HG03159 (cell line): Measurements from ENCODE around the gene KIFC3.

Experiments used
- ATAC-seq: cut with Tn5 transposase; IDR thresholded peaks from one replicate; pipeline ENCODE4 v1.9.1; 2021; ENCODE audit warnings: mild to moderate bottlenecking, moderate library complexity; ENCODE audit not compliant: unreplicated experiment

KIFC3 gene

DNA sequence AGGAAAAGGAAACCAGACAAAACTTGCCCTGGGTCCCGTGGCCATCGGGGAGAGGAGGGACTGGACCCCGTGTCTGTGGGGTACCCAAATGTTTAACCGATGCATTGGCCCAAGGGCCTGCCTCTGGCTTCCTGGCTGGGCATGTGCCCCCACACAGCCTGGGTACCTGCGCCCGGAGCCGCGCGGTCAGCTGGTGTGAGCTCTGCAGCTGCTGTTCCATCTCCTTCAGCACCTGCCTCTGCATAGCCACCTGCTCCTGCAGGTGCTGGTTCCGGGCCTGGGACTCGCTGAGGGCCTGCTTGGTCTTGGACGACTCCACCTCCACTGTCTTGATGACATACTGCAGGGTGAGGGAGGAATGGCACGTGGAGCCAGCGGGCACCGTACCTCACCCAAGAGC, 31.9 kb downstream of the KIFC3 start:
- no peak for ATAC-seq

DNA sequence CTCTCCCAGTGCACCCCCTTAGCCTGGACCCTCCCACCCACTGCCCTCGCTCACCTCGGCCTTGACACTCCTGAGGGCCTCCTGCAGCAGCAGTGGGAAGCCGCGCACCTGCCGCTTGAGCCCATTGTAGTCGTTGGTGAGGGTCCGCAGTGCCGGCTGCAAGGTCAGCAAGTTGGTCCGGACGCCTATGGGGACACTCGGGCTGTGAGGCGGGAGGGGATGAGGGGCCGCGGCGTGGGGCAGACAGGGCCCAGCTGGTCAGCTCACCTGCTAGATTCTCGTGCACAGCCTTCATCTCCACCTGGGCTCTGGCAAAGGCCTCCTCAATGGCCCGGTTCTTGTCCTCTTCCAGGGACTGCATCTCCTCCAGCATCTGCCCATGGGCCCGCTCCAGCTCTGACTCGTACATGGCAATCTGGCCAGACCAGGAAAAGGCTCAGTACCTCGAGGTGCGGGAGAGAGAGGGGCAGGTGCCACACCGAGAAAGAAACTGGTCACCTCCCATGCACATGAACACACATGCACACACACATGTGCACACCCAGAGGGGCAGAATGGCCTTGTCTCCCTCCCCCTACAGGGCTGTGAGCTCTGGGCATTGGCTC, 32.6 kb downstream of the KIFC3 start:
- no peak for ATAC-seq

DNA sequence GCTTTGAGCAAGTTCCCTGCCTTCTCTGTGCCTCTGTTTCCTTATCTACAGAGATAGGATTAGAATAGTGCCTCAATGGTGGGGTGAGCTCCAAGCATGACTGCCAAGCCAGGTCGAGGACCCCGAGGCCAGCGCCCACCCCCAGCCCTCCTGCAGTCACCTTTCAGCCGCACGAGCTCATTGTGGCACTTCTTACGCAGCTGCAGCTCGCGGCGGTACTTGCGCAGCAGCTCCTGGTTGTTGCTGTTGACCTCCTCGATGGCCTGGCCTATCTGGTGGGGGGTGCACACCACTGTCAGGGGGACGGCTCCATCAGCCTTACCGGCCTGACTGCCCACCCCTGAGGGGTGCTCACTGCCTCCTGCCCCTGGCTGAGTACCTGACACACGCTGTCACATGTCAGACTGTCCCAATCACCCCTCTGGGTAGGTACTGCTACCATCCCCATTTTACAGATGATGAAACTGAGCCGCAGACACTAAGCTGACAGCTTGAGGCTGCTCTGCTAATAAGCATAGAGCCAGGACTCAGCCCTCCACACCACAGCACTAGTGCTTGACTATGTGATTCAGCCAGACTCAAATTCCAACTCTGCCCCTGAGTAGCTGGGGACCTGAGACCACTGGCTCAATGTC, 35.5 kb downstream of the KIFC3 start:
- no peak for ATAC-seq

DNA sequence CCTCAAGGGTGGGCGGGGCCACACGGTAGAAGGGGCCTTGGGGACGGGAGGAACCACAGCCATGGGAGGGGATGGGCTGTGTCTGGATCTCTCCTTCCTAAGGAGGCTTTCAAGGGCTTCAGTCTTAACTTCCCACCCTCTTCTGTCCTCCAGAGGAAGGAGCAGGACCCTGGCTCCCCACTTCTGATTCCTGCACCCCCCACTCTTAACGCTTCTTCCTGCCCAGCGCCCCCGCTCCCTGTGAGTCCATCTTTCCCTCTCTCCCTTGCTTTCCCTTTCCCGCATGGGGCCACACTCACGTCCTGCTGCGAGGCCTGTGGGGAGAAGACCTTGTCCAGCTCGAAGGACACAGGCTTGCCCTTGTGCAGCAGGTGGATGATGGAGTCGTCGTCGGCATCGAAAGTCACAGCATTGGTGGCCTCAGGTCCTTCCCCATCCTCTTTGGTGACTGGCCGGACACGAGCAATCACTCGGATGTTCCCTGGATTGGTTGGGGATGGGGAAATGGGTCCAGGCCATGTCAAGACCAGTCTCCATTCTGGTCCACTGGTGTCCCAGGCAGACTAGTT, 37.0 kb downstream of the KIFC3 start:
- no peak for ATAC-seq

DNA sequence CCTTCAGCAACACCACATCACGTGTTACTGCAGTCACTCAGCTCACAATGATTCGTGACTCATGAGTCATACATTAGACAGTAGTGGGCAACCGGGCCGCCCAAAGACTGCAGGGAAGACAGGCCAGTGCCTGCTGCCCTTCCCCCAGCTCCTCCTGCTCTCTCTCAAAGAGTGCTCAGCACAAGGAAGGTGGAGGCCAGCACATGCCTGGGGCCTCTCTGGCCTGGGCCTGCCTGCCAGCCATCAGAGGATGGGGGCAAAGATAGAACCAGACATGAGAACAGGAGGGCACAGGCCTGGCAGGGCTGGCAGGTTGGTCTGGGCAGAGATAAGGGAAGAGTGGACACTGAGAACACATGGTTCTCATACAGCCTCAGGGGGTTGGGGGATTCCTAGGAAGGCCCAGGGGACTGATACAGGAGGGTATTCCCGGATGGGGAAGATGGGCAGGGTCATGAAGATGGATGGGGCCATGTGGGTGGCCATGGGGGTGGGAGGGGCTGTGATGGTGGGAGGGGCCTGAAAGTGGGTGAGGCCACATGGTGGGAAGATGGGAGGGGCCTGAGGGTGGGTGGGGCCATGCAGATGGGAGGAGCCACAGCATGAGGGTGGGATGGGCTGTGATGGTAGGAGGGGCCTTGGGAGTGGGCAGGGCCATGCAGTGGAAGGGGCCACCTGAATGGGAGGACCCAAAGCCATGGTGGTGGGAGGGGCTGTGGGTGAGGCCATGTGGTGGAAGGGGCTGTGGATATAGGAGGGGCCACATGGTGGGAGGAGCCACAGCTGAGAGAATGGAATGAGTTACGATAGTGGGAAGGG, 37.7 kb downstream of the KIFC3 start:
- ATAC-seq: no peak

DNA sequence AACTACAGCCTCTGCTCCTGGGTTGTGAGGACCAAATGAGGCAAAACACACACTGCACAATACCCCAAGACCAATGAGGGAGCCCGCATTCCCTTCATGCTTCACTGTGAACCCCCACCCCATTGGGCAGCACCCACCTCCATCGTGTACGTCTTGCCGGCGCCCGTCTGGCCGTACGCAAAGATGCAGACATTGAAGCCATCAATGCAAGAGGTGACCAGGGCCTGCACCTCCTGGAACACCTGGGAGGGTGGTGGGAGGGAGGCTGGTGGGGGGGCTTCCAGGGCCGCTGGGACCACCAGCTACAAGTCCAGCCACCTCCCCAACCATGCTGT, 38.3 kb downstream of the KIFC3 start:
- ATAC-seq: no peak

DNA sequence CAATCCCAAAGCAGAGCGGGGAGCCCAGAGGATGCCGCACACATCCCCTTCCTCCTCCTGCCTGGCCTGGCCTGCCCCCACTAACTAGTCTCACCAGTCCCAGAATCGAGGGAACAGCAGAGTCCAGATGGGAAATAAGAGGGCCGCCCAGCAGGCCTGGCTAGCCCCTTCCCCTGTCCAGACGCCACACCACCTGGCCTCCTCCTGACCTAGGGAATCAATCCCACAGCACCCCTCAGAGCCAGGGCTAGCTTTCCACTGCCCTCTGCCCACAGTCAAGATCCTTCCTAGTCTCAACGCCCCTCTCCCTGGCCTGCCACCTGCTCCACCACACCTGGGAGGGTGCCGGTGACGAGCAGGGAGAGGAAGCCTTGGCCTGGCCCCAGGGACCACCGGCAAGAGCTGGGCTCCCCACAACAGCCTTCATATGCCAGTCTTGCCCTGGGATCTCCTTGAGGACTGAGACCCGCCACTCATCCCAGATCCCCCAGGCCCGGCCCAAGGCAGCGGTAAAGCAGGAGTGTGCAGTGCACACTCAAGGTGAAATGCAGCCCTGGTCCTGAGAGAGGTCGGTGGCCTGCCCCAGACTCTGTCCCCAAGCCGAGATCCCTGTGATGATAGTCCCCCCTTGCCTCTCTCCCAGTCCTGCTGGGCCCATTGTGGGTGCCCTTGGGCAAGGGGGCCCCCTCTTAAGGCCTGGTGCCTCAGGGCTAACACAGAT, 38.8 kb downstream of the KIFC3 start:
- no peak for ATAC-seq

DNA sequence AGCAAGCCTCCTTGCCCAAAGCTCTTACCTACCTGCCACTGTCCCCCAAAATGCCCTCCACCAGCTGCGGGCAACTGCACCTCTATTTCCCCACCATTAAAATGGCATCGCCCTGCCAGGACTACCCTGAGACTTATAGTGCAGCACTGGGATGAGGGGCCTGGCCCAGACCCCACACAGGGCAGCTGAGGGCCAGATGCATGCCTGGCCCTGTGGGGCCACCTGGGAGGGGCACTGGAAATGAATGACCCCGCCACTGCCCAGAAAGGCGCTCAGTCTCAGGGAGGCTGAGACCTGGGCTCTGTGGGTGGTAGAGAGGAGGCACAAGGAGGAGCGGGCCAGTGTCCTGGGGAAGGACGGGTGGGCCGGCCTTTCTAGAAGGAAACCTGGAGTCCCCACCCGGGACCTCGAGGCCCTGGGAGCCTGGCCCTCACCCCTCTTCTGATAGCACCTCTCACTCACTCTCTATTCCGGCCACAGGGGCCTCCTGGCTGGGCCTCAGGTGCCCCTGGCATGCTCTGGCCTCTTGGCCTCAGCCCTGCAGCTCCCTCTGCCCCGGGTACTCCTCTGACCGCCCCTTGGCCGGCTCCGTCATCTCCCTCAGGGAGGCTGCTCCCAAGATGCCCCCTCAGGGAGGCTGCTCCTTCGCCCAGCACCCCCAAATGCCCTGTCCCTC, 39.8 kb downstream of the KIFC3 start:
- no peak for ATAC-seq

DNA sequence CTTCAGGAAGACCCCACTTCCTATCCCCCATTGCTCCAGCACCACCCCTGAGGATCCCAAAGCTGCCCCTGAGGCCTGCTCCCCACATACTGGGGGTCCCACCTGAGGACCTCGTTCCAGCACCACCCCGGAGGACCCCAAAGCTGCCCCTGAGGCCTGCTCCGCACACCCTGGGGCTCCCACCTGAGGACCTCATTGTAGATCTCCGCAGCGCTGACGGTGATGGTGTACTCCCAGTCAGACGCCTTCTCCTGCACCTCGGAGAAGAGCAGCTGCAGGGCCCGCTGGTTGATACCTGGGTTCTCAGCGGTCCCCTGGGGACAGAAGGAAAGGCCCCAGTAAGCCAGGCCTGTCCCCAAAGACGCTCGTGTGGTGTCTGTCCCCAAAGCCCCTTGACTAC, 40.3 kb downstream of the KIFC3 start:
- no peak for ATAC-seq

DNA sequence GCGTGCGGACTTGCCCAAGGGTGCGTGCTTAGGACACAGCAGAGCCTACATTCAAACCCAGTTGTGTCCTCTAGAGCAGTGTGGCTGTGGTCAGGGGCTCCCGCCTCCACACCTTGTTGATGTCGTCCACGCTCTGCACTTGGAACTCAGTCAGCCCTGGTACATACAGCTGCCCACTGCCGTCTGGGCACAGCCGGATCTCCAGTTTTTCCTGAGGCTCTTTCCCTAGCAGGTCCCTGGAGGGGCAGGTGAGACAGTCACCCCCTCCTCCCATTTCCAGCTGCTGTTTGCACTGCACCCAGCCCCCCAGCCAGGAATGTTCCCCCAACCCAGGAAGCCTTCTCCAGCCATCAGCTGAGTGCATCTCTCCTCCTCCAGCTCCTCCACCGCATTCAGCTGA, 41.0 kb downstream of the KIFC3 start:
- no peak for ATAC-seq

DNA sequence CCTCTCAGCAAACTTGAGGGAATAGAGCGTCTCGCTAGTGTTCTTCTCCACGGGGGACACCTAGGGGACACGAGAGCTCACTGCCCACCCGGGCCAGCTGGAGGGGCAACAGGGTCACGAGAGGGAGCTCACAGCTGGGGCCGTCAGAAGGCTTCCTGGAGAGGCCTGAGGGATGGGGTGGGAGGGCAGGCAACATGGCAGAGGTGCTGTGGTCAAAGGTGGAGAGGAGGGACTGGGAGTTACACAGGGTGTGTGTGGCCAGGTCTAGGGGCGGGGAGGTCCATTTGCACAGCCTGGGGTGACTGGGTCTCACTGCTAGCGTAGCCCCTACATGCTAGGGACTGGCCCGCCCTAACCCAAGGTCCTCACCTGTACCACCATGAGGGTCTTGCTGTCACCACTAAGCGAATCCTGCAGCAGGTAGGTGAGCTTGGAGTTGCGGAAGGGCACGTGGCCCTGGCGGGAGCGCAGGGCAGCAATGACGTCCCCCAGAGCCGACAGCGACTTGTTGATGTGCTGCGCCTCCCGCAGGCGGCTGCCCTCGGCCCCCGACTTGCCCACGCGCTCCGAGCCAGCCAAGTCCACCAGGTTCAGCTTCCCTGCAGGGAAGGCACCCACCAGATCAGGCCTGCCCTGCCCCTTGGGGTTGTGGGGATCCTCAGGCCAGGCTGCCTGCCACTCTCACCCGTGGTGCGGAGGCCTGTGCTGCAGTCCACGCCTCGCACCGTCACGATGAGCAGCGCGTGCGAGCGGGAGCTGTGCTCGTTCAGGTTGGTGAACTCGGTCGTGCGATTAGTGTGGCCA, 41.7 kb downstream of the KIFC3 start:
- no peak for ATAC-seq

DNA sequence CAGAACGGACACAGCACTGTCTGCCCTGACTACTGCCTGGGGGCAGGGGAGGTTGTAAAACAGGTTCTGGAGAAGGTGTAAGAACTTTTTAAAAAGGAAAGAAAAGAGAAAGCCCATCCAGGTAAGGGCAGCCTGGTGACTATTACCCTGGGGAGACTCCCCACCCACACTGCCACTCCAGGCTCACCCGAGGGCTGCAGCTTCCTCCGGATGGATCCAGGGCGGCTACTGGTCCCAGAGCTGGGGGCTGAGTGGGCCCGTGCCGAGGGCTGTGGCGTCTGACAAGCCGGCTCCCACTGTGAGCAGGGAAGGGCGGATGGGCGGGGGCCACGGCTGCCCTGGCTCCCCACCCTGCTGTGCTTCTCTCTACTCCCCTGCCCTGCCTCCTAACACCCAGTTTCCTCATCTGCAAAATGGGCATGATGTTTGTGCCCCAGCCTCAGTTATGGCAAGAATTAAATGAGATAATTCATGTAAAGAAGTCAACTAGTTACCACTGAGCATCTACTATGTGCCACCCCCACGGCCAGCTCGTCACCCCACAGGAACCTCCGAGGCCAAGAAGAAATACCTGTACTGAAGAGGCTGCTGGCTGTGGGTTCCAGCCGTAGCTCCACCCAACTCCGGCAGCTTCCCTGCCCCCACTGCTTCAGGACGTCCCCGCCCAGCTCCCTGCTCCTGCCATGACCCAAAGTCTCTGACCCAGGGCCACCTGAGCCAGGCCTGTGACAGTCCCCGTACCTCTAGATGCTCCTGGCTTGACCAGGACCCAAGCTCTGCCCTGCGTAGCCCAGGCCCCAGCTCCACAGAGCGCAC, 42.5 kb downstream of the KIFC3 start:
- no peak for ATAC-seq

DNA sequence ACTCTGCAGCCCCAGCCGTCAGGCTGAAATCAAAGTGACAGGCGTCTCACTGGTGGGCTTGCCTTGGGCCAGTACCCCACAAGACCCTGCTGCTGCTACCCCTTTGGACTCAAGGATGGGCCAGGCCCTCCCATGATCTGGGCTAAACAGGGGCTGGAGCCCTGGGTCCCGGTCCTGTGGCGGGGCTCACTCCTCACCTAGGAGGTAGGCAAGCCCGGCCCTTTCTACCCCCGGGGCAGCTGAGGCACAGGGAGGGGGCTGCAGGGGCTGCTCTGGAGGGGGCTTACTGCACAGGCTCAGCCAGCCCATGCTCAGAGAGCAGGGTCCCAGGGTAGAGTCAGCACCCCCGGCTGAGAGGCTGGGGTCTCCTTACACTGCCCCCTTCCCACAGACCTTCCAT, 43.2 kb downstream of the KIFC3 start:
- no peak for ATAC-seq

DNA sequence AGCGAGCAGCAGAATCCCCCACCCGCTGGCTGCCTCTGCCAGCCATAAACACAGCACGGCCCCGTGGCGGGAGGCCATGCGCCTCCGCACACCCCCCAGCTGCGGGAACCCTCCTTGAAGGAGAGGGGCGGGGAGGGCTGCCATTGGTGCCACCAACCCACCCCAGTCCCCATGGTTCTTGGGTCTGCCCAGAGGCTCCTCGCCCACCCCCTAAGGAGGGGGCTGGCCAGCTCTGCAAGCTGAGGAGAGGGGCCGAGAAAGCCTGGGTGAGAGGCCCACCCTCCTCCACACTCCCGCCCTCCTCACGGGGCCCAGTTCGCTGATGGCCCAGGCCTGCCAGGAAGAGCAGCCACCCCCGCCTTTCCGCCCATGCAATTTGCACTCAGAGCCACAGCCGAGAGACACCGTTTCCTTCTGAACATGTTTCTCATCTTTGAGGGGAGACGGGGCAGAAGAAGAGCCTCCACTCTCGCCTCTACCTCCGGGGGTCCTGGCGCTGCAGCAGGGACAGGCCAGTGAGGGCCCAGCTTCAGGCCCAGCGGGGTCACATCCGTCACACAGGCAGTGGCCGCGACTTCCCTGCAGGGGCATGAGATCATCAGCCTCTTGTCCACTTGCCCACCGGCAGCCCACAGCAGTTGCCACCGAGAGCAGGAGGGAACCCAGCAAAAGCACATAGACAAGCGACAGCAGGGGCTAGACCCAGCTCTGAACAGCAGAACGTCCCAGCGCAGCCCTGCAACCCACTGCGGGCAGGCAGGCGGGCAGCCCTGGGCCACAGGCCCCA, 43.8 kb downstream of the KIFC3 start:
- no peak for ATAC-seq

DNA sequence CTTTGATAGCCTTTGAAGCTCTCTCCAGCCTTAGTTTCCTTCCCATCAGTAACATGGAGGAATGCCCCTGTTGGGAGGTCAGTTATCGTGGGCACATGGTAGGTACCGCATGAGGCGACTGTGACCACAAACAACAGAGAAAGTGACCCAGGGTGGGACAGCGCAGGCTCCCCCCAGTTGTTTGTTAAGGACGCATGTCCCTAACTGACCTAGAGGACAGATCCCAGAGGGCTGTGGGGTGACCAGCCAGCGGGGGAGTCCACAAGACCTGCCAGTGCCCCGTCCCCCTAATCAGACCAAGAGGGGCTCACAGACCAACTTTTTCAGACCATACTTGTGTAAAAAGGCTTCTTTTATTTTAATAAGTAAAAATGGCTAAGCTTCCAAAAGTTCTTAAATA, 44.4 kb downstream of the KIFC3 start:
- ATAC-seq: no peak

DNA sequence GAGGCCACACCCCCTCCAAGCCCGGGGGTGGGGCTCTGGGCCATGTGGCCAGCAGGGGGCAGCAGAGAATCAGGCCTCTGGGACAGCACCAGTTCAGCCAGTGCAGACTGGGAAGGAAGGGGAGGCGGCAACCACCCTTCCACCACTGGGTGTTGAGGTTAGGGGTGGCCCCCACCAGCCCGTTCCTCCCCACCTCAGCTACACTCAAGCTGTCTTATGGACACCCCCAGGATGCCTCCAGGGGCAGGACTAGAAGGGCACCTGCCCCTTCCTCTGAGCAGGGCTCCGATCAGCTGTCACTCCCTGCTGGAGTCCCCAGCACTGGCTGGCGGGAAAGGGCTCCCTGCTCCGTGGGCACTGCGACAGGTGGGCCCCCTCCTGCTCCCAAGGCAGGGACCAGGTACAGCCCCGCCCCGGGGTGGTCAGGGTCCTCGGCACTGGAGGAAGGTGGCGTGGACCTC, 44.9 kb downstream of the KIFC3 start:
- peak; percentile 75 for ATAC-seq

DNA sequence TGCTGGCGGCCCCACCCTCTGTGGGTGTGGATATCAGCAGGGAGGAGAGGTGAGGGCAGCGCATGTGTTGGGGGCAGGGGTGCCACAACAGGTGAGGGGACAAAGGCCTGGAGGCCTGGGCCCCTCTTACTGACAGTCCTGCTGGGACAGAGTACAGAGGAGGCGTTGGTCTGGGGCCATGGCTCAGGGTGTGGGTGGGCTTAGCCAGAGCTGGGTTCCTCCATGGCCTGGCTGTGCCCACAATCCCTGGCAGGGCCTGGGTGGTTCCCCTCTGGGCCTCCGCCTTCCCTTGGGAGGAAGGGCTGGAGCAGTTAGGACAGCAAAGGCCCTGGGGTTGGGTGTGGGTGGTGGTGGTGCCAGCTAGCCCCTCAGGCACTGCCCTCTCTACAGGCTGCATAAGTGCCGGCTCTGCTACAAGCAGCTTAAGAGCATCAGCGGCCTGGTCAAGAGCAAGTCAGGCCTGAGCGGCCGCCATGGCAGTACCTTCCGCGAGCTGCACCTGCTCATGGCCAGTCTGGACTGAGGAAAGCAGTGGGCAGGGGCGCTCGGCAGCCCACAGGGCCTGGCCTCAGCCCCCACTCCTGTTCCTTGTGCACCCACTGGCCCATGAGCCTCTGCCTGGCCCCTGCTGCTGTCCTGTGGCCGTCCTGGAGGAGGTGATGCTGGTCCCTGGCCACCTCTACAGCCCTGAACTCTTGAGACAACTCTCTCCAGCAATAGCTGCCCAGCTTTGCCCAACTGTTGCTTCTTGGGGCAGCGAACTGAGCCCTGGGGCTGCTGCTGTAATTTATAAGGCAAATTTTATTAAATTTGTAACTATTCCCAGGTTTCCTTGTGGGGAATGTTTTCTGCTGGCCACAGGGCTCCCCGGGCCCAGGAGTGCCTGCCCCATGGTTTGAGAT, 45.6 kb downstream of the KIFC3 start:
- no peak for ATAC-seq
